CD4-positive, alpha-beta T cell treated with Interleukin-21 for 1 hour (primary cell): Measurements from ENCODE around the gene SLC13A3.
A peak's percentile ranks its signal among the peaks of the same experiment; 100 is the strongest.

Source experiments
- DNase-seq: peaks from one replicate; pipeline ENCODE4 v3.0.0-alpha.2; 2020

SLC13A3 gene

DNA sequence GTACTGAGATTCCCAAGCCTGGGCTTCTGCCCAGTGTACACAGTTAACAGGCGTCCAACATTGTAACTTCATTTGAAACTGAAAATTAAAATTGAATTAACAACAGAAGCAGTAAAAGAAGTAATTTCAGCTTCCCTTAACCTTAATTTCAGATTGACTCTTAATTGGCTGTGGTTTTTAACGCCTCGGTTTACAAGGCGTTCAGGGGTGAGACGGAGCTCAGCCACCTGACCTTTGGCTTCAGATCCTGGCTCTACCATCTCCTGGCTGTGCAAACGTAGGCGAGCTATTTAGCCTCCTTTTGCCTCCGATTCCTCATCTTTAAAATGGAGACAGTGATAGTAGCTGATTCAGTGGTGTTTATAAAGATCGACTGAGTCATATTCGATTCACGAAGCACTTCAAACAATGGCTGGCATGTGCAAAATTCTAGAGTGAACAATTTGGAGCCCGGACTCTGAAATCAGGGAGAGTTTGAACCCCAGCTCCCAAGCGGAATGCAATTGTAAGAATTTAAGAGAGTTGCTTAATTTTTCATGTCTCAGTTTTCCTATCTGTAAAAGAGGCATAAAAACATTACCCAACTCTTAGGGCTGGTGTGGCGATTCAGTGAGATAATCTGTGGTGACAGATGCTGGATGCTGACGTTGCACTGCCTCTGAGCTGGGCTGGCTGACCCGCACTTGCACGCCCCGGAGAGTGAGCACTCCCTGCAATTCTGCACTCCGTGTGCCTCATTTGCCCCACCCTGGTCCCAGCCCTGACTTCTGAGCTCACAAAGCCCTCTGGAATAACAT lies 77.3 kb downstream of the SLC13A3 start:
- no peak for DNase-seq

GRCh38 chr20:46573234-46573633 lies 78.0 kb downstream of the SLC13A3 start:
- no peak for DNase-seq

DNA sequence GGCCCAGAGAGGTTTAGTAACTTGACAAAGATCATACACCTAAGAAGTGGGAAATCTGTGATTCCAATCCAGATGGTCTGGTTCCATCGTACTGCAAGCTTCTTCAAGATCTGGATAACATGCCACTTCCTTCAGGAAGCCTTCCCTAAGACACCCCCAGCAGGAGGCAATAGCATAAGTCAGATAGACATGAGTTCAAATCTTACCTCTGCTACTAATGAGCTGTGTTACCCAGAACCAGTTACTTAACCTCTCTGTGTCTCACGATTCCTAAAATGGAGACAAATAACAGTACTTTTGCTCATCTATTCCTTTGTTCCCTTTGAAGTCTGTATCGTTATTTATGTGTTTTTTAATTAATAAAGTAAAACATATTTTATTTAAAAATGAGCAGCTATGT lies 78.5 kb downstream of the SLC13A3 start:
- DNase-seq: no peak

DNA sequence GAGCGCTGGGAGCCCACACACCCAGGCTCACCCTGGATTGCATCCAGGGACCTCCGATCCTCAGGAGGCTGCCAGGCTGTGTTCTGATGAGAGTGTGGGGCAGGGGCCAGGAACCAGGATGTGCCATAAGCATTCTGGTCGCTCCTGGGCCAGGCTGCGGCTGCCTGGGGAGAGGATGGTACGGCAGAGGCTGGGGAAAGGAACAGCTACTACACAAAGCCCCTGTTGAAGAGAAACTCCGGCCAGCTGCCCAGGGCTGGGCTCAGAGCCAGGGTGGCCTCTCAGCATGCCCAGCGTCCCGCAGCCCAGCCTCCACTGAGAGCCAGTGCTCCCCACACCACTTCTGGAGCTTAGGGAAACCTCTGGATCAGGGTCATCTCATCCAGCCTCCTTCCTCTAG lies 79.1 kb downstream of the SLC13A3 start:
- DNase-seq: no peak

DNA sequence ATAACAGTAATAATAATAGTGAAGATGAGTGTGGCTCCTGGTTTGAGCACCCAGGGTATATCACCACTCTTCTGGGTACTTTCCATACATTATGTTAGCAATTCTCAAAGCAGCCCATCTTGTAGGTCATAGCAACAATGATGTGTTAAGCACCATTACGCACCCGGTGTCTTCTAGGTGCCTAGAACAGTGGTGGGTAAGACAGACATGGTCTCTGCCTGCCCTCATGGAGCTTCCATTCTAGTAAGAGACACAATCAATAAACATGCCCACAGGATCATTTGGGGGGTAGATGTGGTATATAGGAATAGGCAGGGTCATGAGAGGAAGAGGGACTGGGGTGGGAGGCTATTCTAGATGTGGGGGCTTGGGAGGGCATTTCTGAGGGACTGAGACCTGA lies 79.8 kb downstream of the SLC13A3 start:
- no peak for DNase-seq

DNA sequence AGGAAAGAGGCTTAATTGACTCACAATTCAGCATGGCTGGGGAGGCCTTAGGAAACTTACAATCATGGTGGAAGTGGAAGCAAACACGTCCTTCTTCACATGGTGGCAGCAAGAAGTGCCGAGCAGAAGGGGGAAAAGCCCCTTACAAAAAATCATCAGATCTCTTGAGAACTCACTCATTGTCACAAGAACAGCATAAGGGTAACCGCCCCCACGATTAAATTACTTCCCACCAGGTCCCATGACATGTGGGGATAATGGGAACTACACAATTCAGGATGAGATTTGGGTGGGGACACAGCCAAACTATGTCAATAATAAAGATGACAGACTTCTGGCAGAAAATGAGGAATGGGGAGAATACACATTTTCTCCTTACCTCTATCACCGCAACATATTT lies 80.3 kb downstream of the SLC13A3 start:
- no peak for DNase-seq

DNA sequence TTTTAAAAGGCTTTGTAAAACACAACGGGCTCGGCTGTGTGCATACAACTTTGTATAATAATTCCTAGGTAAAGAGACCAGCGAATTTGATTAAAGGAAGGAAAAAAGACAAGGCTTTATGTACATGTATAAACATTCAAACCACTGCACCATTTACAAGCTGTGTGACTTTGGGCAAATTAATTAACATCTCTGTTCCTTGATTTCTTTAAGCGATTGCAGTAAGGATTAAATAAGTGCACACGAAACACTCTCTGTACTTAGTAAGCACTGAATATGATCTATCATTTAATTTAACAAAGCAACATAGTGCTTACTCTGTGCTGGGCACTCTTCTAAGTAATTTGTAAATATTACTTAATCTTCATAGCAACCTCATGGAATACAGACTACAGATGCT lies 81.3 kb downstream of the SLC13A3 start:
- no peak for DNase-seq

DNA sequence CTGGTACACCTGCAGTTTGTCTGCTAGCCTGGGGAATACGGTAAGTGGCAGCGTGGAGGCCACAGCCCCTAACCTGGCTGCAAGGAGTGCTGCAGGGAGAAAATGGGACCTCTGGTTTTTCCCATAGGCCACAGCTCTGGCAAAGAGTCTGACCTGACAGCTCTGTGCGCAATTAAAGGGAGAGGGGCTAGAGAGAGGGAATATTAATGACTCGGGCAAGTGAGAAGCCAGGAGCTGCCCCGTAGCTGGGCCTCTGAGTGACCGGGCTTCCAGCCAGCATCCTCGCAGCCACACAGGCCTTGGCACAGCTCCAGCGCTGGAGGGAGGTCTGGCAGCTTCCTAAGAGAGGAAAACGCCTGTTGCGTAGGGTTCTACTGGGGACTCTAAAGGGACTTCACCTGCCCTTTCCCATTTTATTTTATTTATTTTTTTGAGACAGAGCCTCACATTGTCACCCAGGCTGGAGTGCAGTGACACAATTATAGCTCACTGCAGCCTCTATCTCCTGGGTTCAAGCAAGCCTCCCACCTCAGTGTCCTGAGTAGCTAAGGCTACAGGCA lies 82.6 kb downstream of the SLC13A3 start:
- DNase-seq: no peak

DNA sequence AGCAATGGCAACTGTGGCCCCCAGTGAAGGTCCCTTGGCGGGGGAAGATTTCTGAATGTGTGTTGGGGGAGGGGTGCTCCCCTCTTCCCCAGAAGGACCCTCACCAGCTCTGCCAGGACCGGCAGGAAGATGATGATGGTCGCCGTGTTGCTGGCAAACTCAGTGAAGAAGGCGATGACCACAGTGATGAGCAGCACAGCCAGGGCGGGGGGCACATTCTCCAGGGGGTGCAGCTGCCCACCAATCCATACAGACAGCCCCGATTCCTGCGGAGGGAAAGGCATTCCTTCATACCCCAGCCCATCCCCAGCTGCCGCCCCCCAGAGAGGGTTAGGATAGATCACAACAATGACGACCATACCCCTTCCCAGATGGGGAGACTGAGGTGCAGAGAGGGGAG lies 85.1 kb downstream of the SLC13A3 start:
- DNase-seq: no peak

DNA sequence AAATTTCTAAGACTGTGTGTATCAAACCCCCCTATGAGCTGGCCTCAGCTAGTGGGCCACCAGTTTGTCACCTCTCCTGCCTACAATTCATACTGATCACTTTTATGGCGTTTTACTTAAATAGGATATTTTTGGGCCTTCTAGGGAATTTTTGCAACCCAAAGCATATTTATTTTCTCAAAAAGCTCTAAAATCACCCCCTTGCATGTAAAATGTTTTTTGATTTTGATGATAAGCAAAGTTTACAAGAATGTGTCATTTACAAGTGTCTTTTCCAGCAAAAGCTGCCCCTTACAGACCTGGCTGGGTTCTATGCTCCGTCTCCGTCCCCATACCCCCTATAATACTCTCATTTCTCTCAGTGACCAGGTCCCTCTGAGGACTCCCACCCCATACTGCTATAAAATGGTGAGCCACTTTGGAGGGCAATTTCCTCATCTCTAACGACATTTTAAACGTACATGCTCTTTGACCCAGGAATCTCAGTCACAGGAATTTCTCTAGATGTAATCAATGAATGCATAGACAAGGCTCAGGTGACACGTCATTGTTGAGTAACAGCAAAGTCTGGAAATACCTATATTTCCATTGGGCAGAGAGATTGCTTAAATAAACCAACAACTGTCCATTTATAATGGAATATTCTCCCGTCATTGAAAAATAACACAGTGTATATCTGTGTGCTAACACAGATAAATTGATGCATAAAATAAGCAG lies 86.9 kb downstream of the SLC13A3 start:
- no peak for DNase-seq

DNA sequence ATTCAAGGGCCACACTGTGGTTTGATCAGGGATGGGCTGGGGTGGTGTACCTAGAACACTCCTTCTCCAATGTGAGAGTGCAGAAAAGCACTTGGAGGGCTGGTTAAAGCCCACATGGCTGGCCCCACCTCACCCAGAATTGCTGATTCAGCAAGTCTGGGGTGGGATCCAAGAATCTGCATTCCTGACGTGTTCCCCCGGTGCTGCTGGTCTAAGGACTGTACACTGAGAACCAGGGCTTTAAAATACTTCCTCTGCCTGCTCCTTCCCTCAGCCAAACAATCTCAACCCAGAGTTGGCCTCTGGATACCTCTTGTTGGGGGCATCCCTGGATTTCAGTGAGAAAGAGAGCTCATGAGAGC lies 87.4 kb downstream of the SLC13A3 start:
- DNase-seq: no peak

DNA sequence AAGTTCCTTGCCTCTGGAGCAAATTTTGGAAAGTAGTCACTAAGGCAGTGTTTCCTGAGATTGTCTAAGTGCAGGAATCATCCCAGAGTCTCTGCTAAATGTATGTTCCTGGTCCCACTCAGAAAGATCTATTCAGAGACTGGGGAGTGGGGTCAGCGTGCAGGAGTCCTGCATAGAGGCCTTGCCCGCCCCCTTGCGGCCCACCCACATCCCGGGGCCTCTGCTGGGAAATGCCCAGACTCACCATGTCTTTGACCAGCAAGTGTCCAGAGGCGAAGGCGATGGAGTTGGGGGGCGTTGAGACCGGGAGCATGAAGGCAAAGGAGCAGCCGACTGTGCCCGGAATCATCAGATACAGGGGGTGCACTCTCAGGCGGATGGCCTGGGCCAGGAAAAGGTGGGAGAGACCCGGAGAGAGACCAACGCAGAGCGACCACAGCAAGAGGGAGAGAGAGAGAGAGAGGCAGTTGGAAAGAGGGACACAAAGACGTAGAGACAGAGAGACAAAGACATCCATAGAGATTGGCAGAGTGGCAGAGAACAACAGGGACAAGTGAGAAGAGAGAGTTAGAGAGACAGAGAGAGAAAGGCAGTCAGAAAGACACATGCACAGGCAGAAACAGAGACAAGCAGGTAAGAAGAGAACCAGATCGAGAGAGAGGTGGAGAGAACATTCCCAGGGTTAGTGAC lies 87.9 kb downstream of the SLC13A3 start:
- DNase-seq: no peak

DNA sequence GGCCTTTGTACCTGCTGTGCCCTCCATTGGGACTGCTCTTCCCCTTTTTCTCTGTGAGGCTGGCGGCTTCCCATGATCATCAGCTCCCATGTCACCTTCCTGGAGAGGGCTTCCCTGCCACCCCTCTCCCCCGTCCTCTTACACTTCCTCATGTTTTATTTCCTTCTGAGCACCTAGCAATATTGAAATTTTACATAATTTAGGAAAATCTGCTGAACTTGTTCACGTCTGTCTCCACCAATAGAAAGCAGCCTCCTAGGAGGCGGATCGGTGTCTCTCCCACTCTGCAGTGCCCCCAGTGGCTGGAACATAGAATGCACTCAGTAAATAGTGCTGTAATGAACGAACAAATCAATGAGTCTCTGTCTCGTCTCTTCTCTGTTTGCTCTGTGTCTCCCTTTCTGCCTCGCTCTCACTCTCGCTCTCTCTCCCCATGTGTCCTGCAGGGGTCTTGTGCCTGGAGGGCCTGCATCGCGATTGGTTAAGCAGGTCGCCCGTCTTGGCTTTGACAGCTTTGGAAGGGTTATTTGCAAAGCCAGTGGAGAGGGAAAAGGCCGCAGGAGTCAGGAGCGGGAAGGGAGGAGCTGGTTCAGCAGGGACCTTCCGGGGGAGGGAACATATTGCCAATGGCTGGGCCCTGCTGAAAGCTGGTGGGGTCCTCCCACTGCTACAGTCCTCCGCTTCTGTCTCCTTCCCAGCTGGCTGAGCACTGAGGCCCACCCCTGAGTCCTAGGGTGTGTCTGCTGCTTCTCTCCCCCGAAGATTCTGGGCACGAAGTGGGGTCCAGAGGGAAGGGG lies 88.7 kb downstream of the SLC13A3 start:
- peak; percentile 60 for DNase-seq

- DNase-seq: no peak
Measured at GRCh38 chr20:46562009-46562372, 89.3 kb downstream of the SLC13A3 start.

- no peak for DNase-seq
Measured at GRCh38 chr20:46559685-46560440, 91.4 kb downstream of the SLC13A3 start.

- DNase-seq: no peak
Measured at GRCh38 chr20:46559001-46559400, 92.3 kb downstream of the SLC13A3 start.

- DNase-seq: no peak
Measured at GRCh38 chr20:46558511-46558959, 92.7 kb downstream of the SLC13A3 start.

GRCh38 chr20:46557231-46557956 lies 93.9 kb downstream of the SLC13A3 start:
- DNase-seq: no peak

- DNase-seq: no peak
Measured at GRCh38 chr20:46555370-46555956, 95.8 kb downstream of the SLC13A3 start.

- no peak for DNase-seq
Measured at GRCh38 chr20:46554828-46555227, 96.4 kb downstream of the SLC13A3 start.

GRCh38 chr20:46553926-46554325 lies 97.3 kb downstream of the SLC13A3 start:
- no peak for DNase-seq
